Heart right ventricle (tissue), 16 donors: ENCODE measurements around the gene SEC16A. TPM values are rescaled to one million over a fixed set of nuclear protein-coding genes. Genes with fewer than 3 reads are reported as not detected.

Experiments used
- ATAC-seq, 8 donors: fragments of 200-7000 bp; cut with Tn5 transposase; one replicate each; pipeline ENCODE4 v1.9.1; 2020; ENCODE audit warnings: mild to moderate bottlenecking in 8 of 8, moderate library complexity in 8 of 8, moderate number of reproducible peaks in 1 of 8
- DNase-seq, 2 donors: peaks; one replicate each; pipeline ENCODE4 v3.0.0-alpha.2; 2020
- H3K27ac ChIP-seq, 10 donors: fragments of 200-600 bp; sonication (generic) in 2 of 10; one replicate each; pipeline versions ENCODE4 v1.5.0 to v1.8.0; 2020 to 2022; ENCODE audit warnings: mild to moderate bottlenecking in 3 of 10
- H3K27me3 ChIP-seq, 7 donors: fragments of 200-600 bp; one replicate each; pipeline ENCODE4 v1.8.0; 2021 to 2022; ENCODE audit warnings: mild to moderate bottlenecking in 2 of 7
- H3K36me3 ChIP-seq, 9 donors: fragments of 200-600 bp; sonication (generic) in 1 of 9; one replicate each; pipeline versions ENCODE4 v1.5.0 to v1.8.0; 2020 to 2022; ENCODE audit warnings: mild to moderate bottlenecking in 2 of 9
- H3K4me1 ChIP-seq, 9 donors: fragments of 200-600 bp; sonication (generic) in 1 of 9; one replicate each; pipeline versions ENCODE4 v1.5.0 to v1.8.0; 2020 to 2022; ENCODE audit warnings: mild to moderate bottlenecking in 4 of 9
- H3K4me3 ChIP-seq, 10 donors: fragments of 200-600 bp; sonication (generic) in 2 of 10; one replicate each; pipeline versions ENCODE4 v1.5.0 to v1.8.0; 2020 to 2022; ENCODE audit warnings: mild to moderate bottlenecking in 7 of 10, moderate library complexity in 2 of 10
- H3K9me3 ChIP-seq, 11 donors: fragments of 200-600 bp in 10 of 11; sonication (generic) in 2 of 11; one replicate each; pipeline versions ENCODE4 v1.5.0 to v1.8.0; 2013 to 2022; ENCODE audit warnings: mild to moderate bottlenecking in 2 of 11, control low read depth in 1 of 11, moderate library complexity in 1 of 11
- CTCF ChIP-seq, 9 donors: fragments of 200-600 bp; sonication (generic) in 2 of 9; IDR thresholded peaks; one replicate each; pipeline versions ENCODE4 v1.5.0 to v1.8.0; 2021 to 2022; ENCODE audit warnings: antibody characterized with exemption in 9 of 9, mild to moderate bottlenecking in 5 of 9, moderate library complexity in 1 of 9
- WGBS, 2 donors: extraction: QIAGEN DNeasy Blood & Tissue Kit; methylation state at CpG; one replicate each; pipeline ENCODE4 v1.1.7; 2013; ENCODE audit warnings: inconsistent platforms in 1 of 2; 5-methylcytosine and 5-hydroxymethylcytosine counted together
- intact Hi-C, 10 donors: fragments of 100-400 bp; cut with DNase I; formaldehyde crosslinking; loops; one replicate each; pipeline versions ENCODE4 v1.11.1 to v1.14.2; 2022
- polyA plus RNA-seq, 2 donors: library from polyadenylated mRNA; stranded (reverse); fragments of 200-250 nt; gene quantifications; one replicate each; pipeline ENCODE4 v1.2.3, GENCODE V29; 2013
- total RNA-seq, 10 donors: library from RNA; stranded (reverse); fragmentation: NEBNext Ultra II Directional in 3 of 10; extraction: Animal tissue kit (Norgen Biotek cat#: 25700) in 3 of 10; gene quantifications; one replicate each; pipeline versions ENCODE4 v1.2.1 to v1.2.4, GENCODE V29; 2021 to 2023
- donor health status: Arrhythmogenic right ventricular cardiomyopathy.
- donor health status: ischemic (EF 13 %, LVEDD 7.1; RV severe dilation, severe dysfunction).
- donor health status: healthy with polysubstance abuse.
- donor health status: DM: no; HTN: yes; CAD: no.
- donor health status: DM: no; HTN: no; CAD: no.
- donor health status: ischemic (EF 25% LVEDD 6.9; RV normal size, moderate dysfunction).
- donor health status: ischemic (EF 25% LVEDD 5.7; RV mildly dilated, moderate dysfunction).
- donor health status: healthy.
- donor health status: DM: yes; HTN: yes; CAD: no.
- donor health status: Ischemic cardiomyopathy.
- donor health status: ischemic (EF 35%, LVEDD 5.7; RV mildly dilated, moderate dysfunction).
- donor health status: nonischemic (EF 11% LVEDD 7.7; RV severe dilation, severe dysfunction).
- donor health status: DM: yes; HTN: yes; CAD: no.
- donor health status: PGD.
- donor health status: ischemic (EF 29% LVEDD 5.4; RV normal size, mild dysfunction).
- donor health status: nonischemic (EF 23%, LVEDD 6.1; RV moderate dilation, normal function).

SEC16A gene
- total and polyA plus RNA-seq, 12 donors = 21.9 to 35.9 (median 28.6) TPM

- WGBS, 2 donors = 90 to 91% methylated on average over 9 of the region's 9 CpGs
- TF ChIP-seq CTCF (IDR thresholded peaks at IDR 0.05) = no peak
These were observed 26.6 kb downstream of the SEC16A start for GRCh38 chr9:136456258-136456657.

GRCh38 chr9:136455043-136456002 is 27.5 kb downstream of the SEC16A start:
- intact Hi-C loops = no loop called here
- ATAC-seq = peak in 3 of 8 donors; percentile 19 to 20 (median 19)
- H3K4me1 ChIP-seq = no peaks in the 10 kb centered on the region
- no peak overlapping the region for H3K4me3 ChIP-seq
- H3K27me3 ChIP-seq = no peaks in the 10 kb centered on the region
- 92 to 95% methylated on average over 43 of the region's 43 CpGs for WGBS, 2 donors
- DNase-seq = no peak
- H3K36me3 ChIP-seq = peaks cover 9 to 100% (median 83%) of the 10 kb centered on the region in 9 donors
- H3K9me3 ChIP-seq = no peaks in the 10 kb centered on the region
- TF ChIP-seq CTCF (IDR thresholded peaks at IDR 0.05) = no peak
- no peak overlapping the region for H3K27ac ChIP-seq

More at GRCh38 chr9:136456258-136456657, 26.6 kb downstream of the SEC16A start:
- no peak for DNase-seq
- Histone ChIP-seq H3K4me1 (no peaks in the 10 kb centered on the region), H3K36me3 (peaks cover 12 to 100% (median 83%) of the 10 kb centered on the region in 9 donors), H3K9me3 (no peaks in the 10 kb centered on the region), H3K4me3 (no peak overlapping the region), H3K27me3 (no peaks in the 10 kb centered on the region), H3K27ac (no peak overlapping the region)
- no peak for ATAC-seq
- intact Hi-C loops = no loop called here

GRCh38 chr9:136454026-136454796 is 28.6 kb downstream of the SEC16A start:
- no peaks in the 10 kb centered on the region for H3K9me3 ChIP-seq
- H3K4me3 ChIP-seq = no peak overlapping the region
- H3K27me3 ChIP-seq = no peaks in the 10 kb centered on the region
- ATAC-seq (peak in 1 of 8 donors; percentile 29), DNase-seq (no peak)
- intact Hi-C loops = no loop called here
- no peak for TF ChIP-seq CTCF (IDR thresholded peaks at IDR 0.05)
- peaks cover 6 to 100% (median 83%) of the 10 kb centered on the region in 9 donors for H3K36me3 ChIP-seq
- WGBS, 2 donors = 91 to 92% methylated on average over 25 of the region's 25 CpGs
- H3K27ac ChIP-seq = no peak overlapping the region
- no peaks in the 10 kb centered on the region for H3K4me1 ChIP-seq

- Histone ChIP-seq H3K27me3 (no peaks in the 10 kb centered on the region), H3K4me1 (no peaks in the 10 kb centered on the region), H3K9me3 (no peaks in the 10 kb centered on the region), H3K4me3 (no peak overlapping the region), H3K27ac (no peak overlapping the region), H3K36me3 (peaks cover 0 to 99% (median 80%) of the 10 kb centered on the region in 9 donors)
- TF ChIP-seq CTCF (IDR thresholded peaks at IDR 0.05) = no peak
- DNase-seq (no peak), ATAC-seq (no peak)
- 92 to 95% methylated on average over 11 of the region's 11 CpGs for WGBS, 2 donors
- intact Hi-C loops = no loop called here
These were observed 29.5 kb downstream of the SEC16A start for GRCh38 chr9:136453326-136453725.
